SJSA1 (cell line): ENCODE results near the gene EFNA2. TPM values are rescaled to one million over a fixed set of nuclear protein-coding genes. Genes with fewer than 3 reads are reported as not detected.
A peak's percentile ranks its signal among the peaks of the same experiment; 100 is the strongest.
"Not testable (repeated sequence)": the region's sequence is repeated elsewhere in the genome, so short reads cannot be mapped to it uniquely, and the experiment has no call there.

Experiments
- DNase-seq, 2 experiments: peaks; one replicate each; pipeline ENCODE4 v3.0.0-alpha.2; 2015 to 2020; ENCODE audit warnings: low spot score in 2 of 2, low read depth in 1 of 2
- H3K27ac ChIP-seq: fragments of 250-450 bp; sonication (Bioruptor Pico); 2 replicates; pipeline ENCODE4 v1.5.1; 2020; ENCODE audit warnings: mild to moderate bottlenecking, moderate library complexity
- H3K27me3 ChIP-seq: fragments of 250-450 bp; sonication (Bioruptor Pico); replicated peaks from 2 replicates; pipeline ENCODE4 v1.5.1; 2020; ENCODE audit warnings: mild to moderate bottlenecking, moderate library complexity
- H3K36me3 ChIP-seq: fragments of 250-450 bp; sonication (Bioruptor Pico); 2 replicates; pipeline ENCODE4 v1.5.1; 2020; ENCODE audit warnings: mild to moderate bottlenecking
- H3K4me1 ChIP-seq: fragments of 250-450 bp; sonication (Bioruptor Pico); replicated peaks from 2 replicates; pipeline ENCODE4 v1.6.1; 2021; ENCODE audit warnings: mild to moderate bottlenecking
- H3K4me3 ChIP-seq: fragments of 250-450 bp; sonication (Bioruptor Pico); 2 replicates; pipeline ENCODE4 v1.5.1; 2020; ENCODE audit warnings: mild to moderate bottlenecking
- H3K9me3 ChIP-seq: fragments of 250-450 bp; sonication (Bioruptor Pico); replicated peaks from 2 replicates; pipeline ENCODE4 v1.5.1; 2020; ENCODE audit warnings: mild to moderate bottlenecking
- total RNA-seq: library from RNA; depleted of rRNA; stranded (reverse); fragments of >200 nt; shearing (Covaris generic); gene quantifications from 2 replicates; pipeline ENCODE4 v1.2.3, GENCODE V29; 2014

EFNA2 gene
- total RNA-seq, 1 experiment from 2014 or later = not detected

GRCh38 chr19:1318678-1319471 lies 33.2 kb downstream of the EFNA2 start:
- H3K4me1 ChIP-seq = peaks cover 6% of the 10 kb centered on the region; the same call in 1 of the 2 replicates
- no peak for DNase-seq
- H3K9me3 ChIP-seq = no peaks in the 10 kb centered on the region; the same call in 1 of the 2 replicates
- H3K4me3 ChIP-seq = no peak overlapping the region
- peaks cover 37% of the 10 kb centered on the region for H3K27me3 ChIP-seq
- H3K36me3 ChIP-seq = no peaks in the 10 kb centered on the region
- H3K27ac ChIP-seq = no peak overlapping the region

DNA sequence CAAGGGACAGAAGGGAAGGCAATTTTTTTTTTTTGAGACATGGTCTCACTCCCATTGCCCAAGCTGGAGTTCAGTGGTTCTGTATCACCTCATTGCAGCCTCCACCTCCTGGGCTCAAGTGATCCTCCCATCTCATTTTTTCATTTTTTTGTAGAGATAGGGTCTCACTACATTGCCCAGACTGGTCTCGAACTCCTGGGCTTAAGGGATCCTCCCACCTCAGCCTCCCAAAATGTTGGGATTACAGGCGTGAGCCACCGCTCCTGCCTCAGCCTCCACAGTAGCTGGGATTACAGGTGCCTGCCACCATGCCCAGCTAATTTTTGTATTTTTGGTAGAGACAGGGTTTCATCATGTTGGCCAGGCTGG lies 34.6 kb downstream of the EFNA2 start:
- not testable (repeated sequence) for H3K9me3 ChIP-seq, H3K27ac ChIP-seq, H3K4me3 ChIP-seq, H3K36me3 ChIP-seq, DNase-seq
- H3K4me1 ChIP-seq = peaks cover 14% of the 10 kb centered on the region
- peaks cover 44% of the 10 kb centered on the region for H3K27me3 ChIP-seq

DNA sequence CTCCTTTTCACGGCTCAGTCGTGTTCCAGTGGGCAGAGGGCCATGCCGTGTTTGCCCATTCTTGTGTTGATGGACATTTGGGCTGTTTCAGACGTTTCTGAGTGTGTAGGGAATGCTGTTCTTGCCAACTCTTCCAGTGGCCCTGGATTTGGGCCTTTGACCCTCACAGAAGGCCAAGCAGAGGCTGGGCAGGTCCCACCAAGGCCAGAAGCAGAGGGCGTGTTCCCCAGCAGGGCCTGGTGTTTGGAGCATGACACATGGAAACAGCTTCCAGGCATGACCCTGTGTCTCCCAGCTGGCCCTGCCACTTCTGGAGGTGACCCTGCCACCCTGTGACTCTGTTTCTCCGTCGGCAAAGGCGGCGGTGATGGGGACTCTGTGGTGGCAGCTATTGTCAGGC lies 35.9 kb downstream of the EFNA2 start:
- Histone ChIP-seq H3K9me3 (no peaks in the 10 kb centered on the region), H3K4me1 (peaks cover 10% of the 10 kb centered on the region), H3K27ac (no peak overlapping the region), H3K4me3 (no peak overlapping the region), H3K27me3 (peaks cover 31% of the 10 kb centered on the region), H3K36me3 (no peaks in the 10 kb centered on the region)
- no peak for DNase-seq

DNA sequence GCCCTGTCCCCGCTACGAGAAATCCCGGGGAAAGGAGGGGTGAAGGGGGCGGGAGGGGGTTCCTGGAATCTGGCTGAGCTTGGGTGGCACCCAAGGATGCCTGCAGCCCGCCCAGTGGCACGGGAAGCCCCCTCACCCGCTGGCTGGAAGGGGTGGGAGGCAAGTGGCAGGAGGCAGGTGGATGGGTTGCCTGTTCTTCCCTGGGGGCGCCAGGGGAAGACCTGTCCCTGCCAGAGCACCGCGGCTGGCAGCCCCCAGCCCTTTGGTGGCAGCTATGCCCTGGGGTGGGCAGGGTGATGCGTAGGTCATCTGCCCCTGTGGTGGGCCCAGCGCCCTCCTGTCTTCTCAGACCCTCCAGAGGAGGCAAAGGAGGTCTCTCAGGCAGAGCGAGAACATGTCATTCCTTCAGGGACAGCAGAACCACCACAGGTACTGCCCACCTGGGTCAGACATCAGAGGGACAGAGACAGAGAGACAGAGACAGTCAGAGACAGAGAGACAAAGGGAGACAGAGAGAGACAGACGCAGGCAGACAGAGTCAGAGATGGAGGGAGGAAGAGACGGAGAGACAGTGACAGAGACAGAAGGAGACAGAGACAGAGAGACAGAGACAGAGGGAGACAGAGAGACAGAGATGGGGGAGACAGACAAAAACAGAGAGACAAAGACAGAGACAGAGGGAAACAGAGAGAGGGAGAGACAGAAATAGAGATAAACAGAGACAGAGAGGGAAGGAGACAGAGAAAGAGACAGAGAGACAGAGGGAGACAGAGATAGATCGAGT lies 36.7 kb downstream of the EFNA2 start:
- no peak for DNase-seq
- Histone ChIP-seq H3K4me3 (no peak overlapping the region), H3K4me1 (peaks cover 10% of the 10 kb centered on the region), H3K27ac (no peak overlapping the region), H3K36me3 (no peaks in the 10 kb centered on the region), H3K9me3 (no peaks in the 10 kb centered on the region), H3K27me3 (peaks cover 24% of the 10 kb centered on the region)

GRCh38 chr19:1324249-1324805 lies 38.7 kb downstream of the EFNA2 start:
- H3K27me3 ChIP-seq = peaks cover 17% of the 10 kb centered on the region
- DNase-seq = no peak
- no peaks in the 10 kb centered on the region for H3K36me3 ChIP-seq
- no peak overlapping the region for H3K4me3 ChIP-seq
- no peaks in the 10 kb centered on the region for H3K9me3 ChIP-seq
- peaks cover 10% of the 10 kb centered on the region for H3K4me1 ChIP-seq
- no peak overlapping the region for H3K27ac ChIP-seq

GRCh38 chr19:1324806-1325567 lies 39.3 kb downstream of the EFNA2 start:
- peak overlapping the region; percentile 2; the same call in 1 of the 2 replicates for H3K4me3 ChIP-seq
- H3K27me3 ChIP-seq = peaks cover 17% of the 10 kb centered on the region
- DNase-seq = peak; percentile 30 to 72
- no peaks in the 10 kb centered on the region for H3K9me3 ChIP-seq
- no peaks in the 10 kb centered on the region for H3K36me3 ChIP-seq
- peaks cover 10% of the 10 kb centered on the region for H3K4me1 ChIP-seq
- H3K27ac ChIP-seq = no peak overlapping the region

- Histone ChIP-seq H3K4me1 (peaks cover 10% of the 10 kb centered on the region), H3K36me3 (no peaks in the 10 kb centered on the region), H3K27me3 (peaks cover 14% of the 10 kb centered on the region), H3K27ac (no peak overlapping the region), H3K9me3 (no peaks in the 10 kb centered on the region), H3K4me3 (no peak overlapping the region)
- no peak for DNase-seq
Measured at GRCh38 chr19:1325568-1326294, 40.1 kb downstream of the EFNA2 start.

DNA sequence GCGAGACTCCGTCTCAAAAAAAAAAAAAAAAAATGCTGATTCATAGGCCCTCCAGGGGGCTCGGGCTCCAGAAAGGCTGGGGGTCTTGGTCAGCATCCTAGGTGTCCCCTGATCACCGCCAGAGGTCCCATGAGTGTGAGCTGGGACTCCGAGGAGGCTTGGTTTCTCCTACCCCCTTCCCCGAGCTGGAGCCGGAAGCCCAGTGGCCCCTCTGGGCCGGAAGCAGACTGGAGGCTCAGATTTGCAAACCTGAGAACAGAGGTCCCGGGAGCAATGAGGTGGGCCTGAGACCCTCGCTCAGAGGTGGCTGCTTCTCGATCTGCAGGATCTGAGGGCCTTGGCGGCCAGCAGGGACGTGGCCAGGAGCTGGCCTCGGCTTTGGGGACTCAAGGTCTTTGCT lies 41.5 kb downstream of the EFNA2 start:
- no peak overlapping the region for H3K27ac ChIP-seq
- no peaks in the 10 kb centered on the region for H3K36me3 ChIP-seq
- H3K4me1 ChIP-seq = peaks cover 10% of the 10 kb centered on the region
- DNase-seq = no peak
- no peak overlapping the region for H3K4me3 ChIP-seq
- H3K27me3 ChIP-seq = peaks cover 15% of the 10 kb centered on the region
- H3K9me3 ChIP-seq = no peaks in the 10 kb centered on the region

- not testable (repeated sequence) for H3K36me3 ChIP-seq, H3K27me3 ChIP-seq, H3K4me3 ChIP-seq, DNase-seq, H3K27ac ChIP-seq, H3K9me3 ChIP-seq, H3K4me1 ChIP-seq
Measured at GRCh38 chr19:1332208-1332607, 46.5 kb downstream of the EFNA2 start.

- H3K4me1 ChIP-seq = no peaks in the 10 kb centered on the region
- no peak overlapping the region for H3K27ac ChIP-seq
- H3K27me3 ChIP-seq = 0 out of 2 replicates have a peak, but pooled peaks cover 4% of the 10 kb centered on the region
- H3K36me3 ChIP-seq = no peaks in the 10 kb centered on the region
- no peaks in the 10 kb centered on the region for H3K9me3 ChIP-seq
- H3K4me3 ChIP-seq = no peak overlapping the region
- DNase-seq = no peak
Measured at GRCh38 chr19:1336079-1336684, 50.5 kb downstream of the EFNA2 start.

GRCh38 chr19:1340681-1341469 lies 55.2 kb downstream of the EFNA2 start:
- Histone ChIP-seq H3K4me1 (no peaks in the 10 kb centered on the region), H3K27ac (no peak overlapping the region), H3K4me3 (no peak overlapping the region), H3K9me3 (no peaks in the 10 kb centered on the region), H3K36me3 (no peaks in the 10 kb centered on the region), H3K27me3 (no peaks in the 10 kb centered on the region)
- DNase-seq = no peak

GRCh38 chr19:1343041-1343440 lies 57.4 kb downstream of the EFNA2 start:
- no peak overlapping the region for H3K4me3 ChIP-seq
- H3K27ac ChIP-seq = no peak overlapping the region
- no peaks in the 10 kb centered on the region for H3K4me1 ChIP-seq
- H3K27me3 ChIP-seq = no peaks in the 10 kb centered on the region
- H3K9me3 ChIP-seq = no peaks in the 10 kb centered on the region
- H3K36me3 ChIP-seq = no peaks in the 10 kb centered on the region
- no peak for DNase-seq
